Transverse colon (tissue), 4 donors: ENCODE results near the gene ACTL7B. TPM values are rescaled to one million over a fixed set of nuclear protein-coding genes. Genes with fewer than 3 reads are reported as not detected.

ENCODE experiments used
- DNase-seq: peaks from one replicate; pipeline ENCODE4 v3.0.0-alpha.2; 2019
- H3K27ac ChIP-seq, 4 donors: fragments of 200-600 bp; sonication (generic); 2 replicates each; pipeline ENCODE4 v1.5.1; 2016 to 2018; ENCODE audit warnings: inconsistent platforms in 4 of 4
- H3K27me3 ChIP-seq: fragments of 200-600 bp; sonication (generic); 2 replicates; pipeline ENCODE4 v1.5.1; 2017; ENCODE audit warnings: inconsistent platforms
- H3K36me3 ChIP-seq, 4 donors: fragments of 200-600 bp; sonication (generic); 2 replicates each; pipeline ENCODE4 v1.5.1; 2017 to 2019; ENCODE audit warnings: inconsistent platforms in 4 of 4
- H3K4me1 ChIP-seq, 4 donors: fragments of 200-600 bp; sonication (generic); 2 replicates each; pipeline ENCODE4 v1.5.1; 2017 to 2020; ENCODE audit warnings: inconsistent platforms in 4 of 4
- H3K4me3 ChIP-seq, 4 donors: fragments of 200-600 bp; sonication (generic); 1 replicate in 1 of 4; 2 replicates in 3 of 4; pipeline versions ENCODE4 v1.5.1 to v1.6.1; 2017 to 2019; ENCODE audit warnings: inconsistent platforms in 4 of 4
- H3K9me3 ChIP-seq, 2 donors: fragments of 200-600 bp; sonication (generic); 2 replicates each; pipeline ENCODE4 v1.5.1; 2017 to 2019; ENCODE audit warnings: inconsistent platforms in 2 of 2
- CTCF ChIP-seq, 5 experiments: fragments of 200-600 bp in 3 of 5; fragments of 450-650 bp in 2 of 5; sonication (generic) in 3 of 5; IDR thresholded peaks; 1 replicate in 2 of 5; 2 replicates in 3 of 5; pipeline ENCODE4 v1.5.1; 2016 to 2017; ENCODE audit warnings: antibody characterized with exemption in 5 of 5, inconsistent platforms in 3 of 5, mild to moderate bottlenecking in 2 of 5, moderate library complexity in 1 of 5
- EP300 ChIP-seq: sonication (generic); formaldehyde crosslinking; IDR thresholded peaks from one replicate; pipeline ENCODE4 v1.6.1; 2017; ENCODE audit warnings: antibody characterized with exemption, low read depth
- POLR2A ChIP-seq: fragments of 450-650 bp; IDR thresholded peaks from one replicate; pipeline ENCODE4 v1.6.1; 2016; ENCODE audit warnings: antibody characterized with exemption, mild to moderate bottlenecking, moderate library complexity
- POLR2AphosphoS5 ChIP-seq, 3 donors: sonication (generic); formaldehyde crosslinking; IDR thresholded peaks; one replicate each; pipeline ENCODE4 v1.6.1; 2016; ENCODE audit warnings: antibody characterized with exemption in 3 of 3
- WGBS, 2 donors: methylation state at CpG; one replicate each; pipeline ENCODE4 v1.1.5; 2018; ENCODE audit warnings: low coverage in 1 of 2; 5-methylcytosine and 5-hydroxymethylcytosine counted together
- in situ Hi-C, 4 donors: fragments of 200-750 bp; cut with MboI; loops; one replicate each; pipeline versions ENCODE4 v1.15.0 to v1.15.1; 2017; ENCODE audit warnings: low sequenced_read_pairs in 3 of 4, low pct_ligation_motif_present in 1 of 4, low pct_unique_long_range_greater_than_20kb in 1 of 4
- intact Hi-C: fragments of 100-400 bp; cut with DNase I; formaldehyde crosslinking; loops from one replicate; pipeline ENCODE4 v1.15.1; 2023; ENCODE audit warnings: low total_unique reads
- total RNA-seq, 4 donors: library from RNA; depleted of rRNA; stranded (reverse); fragments of >200 nt; gene quantifications; one replicate each; pipeline ENCODE4 v1.1.0, GENCODE V29; 2016

Gene ACTL7B, protein sequence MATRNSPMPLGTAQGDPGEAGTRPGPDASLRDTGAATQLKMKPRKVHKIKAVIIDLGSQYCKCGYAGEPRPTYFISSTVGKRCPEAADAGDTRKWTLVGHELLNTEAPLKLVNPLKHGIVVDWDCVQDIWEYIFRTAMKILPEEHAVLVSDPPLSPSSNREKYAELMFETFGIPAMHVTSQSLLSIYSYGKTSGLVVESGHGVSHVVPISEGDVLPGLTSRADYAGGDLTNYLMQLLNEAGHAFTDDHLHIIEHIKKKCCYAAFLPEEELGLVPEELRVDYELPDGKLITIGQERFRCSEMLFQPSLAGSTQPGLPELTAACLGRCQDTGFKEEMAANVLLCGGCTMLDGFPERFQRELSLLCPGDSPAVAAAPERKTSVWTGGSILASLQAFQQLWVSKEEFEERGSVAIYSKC
- total RNA-seq, result not detected

DNA sequence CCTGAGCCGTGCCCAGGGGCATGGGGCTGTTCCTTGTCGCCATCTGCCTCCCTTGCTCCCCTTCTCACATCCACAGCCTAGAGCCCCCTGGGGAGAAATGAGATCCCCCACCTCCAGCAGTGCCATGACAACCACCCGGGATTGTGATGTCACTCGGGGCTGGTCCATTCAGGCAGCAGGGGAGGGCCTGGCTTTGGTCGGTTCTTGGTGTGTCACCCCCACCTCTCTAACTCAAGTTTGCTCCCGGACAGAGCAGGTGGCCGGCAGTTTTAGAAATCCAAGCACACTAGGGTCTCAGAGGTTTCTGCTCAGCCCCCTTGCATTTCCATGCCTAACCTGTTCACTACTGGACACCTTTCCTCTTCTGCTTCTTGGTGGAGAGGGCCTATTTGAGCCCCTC lies at the start of gene ACTL7B:
TSS of gene ACTL7B (minus strand) at position 99 of the 400 bp plus-strand sequence. CDS start at position 43, 56 bp downstream.
- 91% methylated on average over 7 of the region's 7 CpGs; no CpG with 5 or more reads in 1 of the 2 donors for WGBS, 2 donors
- DNase-seq, result no peak
- no peaks in the 10 kb centered on the region for H3K27me3 ChIP-seq
- in situ Hi-C loops (loop anchor here in 1 of 4 donors (25.0 kb wide), 1 partner anchor 106 kb away; no protein-coding TSS in a partner anchor), intact Hi-C loops (no loop called here)
- no peaks in the 10 kb centered on the region for H3K9me3 ChIP-seq
- no peaks in the 10 kb centered on the region for H3K4me1 ChIP-seq
- H3K36me3 ChIP-seq, result no peaks in the 10 kb centered on the region
- no peak within 1 kb of the TSS for H3K27ac ChIP-seq
- no peak for TF ChIP-seq POLR2A
- TF ChIP-seq POLR2AphosphoS5 (IDR thresholded peaks at IDR 0.05), result no peak
- TF ChIP-seq EP300, result no peak
- no peak for TF ChIP-seq CTCF (IDR thresholded peaks at IDR 0.05)
- H3K4me3 ChIP-seq, result no peak within 1 kb of the TSS

DNA sequence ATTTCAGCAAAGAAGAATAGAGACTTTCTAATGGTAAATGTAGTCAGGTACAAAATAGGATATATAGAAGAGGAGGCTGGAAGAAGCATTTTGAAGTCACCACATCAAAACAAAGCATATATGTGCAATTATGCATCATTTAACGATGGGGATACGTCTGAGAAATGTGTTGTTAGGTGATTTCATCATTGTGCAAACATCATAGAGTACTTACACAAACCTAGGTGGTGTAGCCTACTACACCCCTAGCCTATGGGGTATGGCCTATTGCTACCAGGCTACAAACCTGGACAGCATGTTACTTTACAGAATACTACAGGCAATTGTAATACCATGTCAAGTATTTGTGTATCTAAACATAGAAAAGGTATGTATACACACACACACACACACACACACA lies 49.7 kb upstream of the ACTL7B start:
- no peak for TF ChIP-seq POLR2A
- TF ChIP-seq EP300, result no peak
- TF ChIP-seq CTCF (IDR thresholded peaks at IDR 0.05), result no peak
- TF ChIP-seq POLR2AphosphoS5 (IDR thresholded peaks at IDR 0.05), result no peak
- in situ Hi-C loops, result no loop called here
- H3K9me3 ChIP-seq, result no peaks in the 10 kb centered on the region
- WGBS, 2 donors, result 51 to 67% methylated on average over 2 of the region's 2 CpGs
- H3K27me3 ChIP-seq, result no peaks in the 10 kb centered on the region
- no peak overlapping the region for H3K4me3 ChIP-seq
- no peaks in the 10 kb centered on the region for H3K4me1 ChIP-seq
- H3K27ac ChIP-seq, result no peak overlapping the region
- intact Hi-C loops, result no loop called here
- DNase-seq, result no peak
- H3K36me3 ChIP-seq, result peaks cover 0 to 58% (median 24%) of the 10 kb centered on the region in 4 donors

DNA sequence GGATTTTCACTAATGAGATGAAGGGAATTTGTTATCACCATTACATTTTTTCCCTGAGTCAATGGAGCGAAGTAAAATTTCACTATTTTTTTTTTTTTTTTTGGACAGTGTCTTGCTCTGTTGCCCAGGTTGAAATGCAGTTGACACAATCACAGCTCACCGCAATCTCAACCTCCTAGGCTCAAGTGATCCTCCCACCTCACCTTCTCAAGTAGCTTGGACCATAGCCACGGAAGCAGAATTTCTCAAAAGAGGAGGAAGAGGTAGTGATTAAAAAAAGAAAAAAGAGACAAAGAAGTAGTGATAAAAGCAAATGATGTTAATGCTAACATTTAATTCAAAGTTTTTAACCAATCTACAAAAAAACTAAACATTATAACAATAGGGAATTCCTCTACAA lies 48.4 kb upstream of the ACTL7B start:
- no peak for DNase-seq
- H3K27me3 ChIP-seq, result no peaks in the 10 kb centered on the region

More for the DNA sequence above, 48.4 kb upstream of the ACTL7B start:
- Histone ChIP-seq H3K9me3 (no peaks in the 10 kb centered on the region), H3K4me1 (no peaks in the 10 kb centered on the region), H3K27ac (no peak overlapping the region), H3K4me3 (no peak overlapping the region), H3K36me3 (peaks cover 0 to 67% (median 27%) of the 10 kb centered on the region in 4 donors)
- no peak for TF ChIP-seq POLR2AphosphoS5 (IDR thresholded peaks at IDR 0.05)
- TF ChIP-seq CTCF (IDR thresholded peaks at IDR 0.05), result no peak
- no peak for TF ChIP-seq EP300
- no peak for TF ChIP-seq POLR2A
- in situ Hi-C loops, result no loop called here
- WGBS, 2 donors, result 88 to 99% methylated on average over 3 of the region's 3 CpGs
- intact Hi-C loops, result no loop called here
